ENCODE measurements around the gene ZPBP.

DNA sequence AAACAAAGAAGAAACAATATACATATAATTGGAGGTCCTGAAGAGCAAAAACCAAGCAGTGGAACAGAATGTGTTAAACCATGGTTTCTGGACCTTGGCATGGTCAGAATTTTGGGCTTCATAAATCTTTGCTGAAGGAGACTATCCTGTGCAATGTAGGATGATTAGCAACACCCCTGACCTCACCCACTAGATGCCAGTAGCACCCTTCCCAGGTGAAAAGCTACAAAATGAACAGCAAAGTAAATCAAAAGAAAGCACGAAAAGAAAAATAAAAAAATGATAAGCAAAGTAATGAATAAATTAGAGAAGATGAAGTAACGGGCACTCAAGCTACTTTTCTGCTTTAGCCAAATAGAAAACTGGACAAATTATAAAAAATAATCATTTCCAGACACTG, 19.2 kb upstream of the ZPBP start:
- TF ChIP-seq CTCF (conservative IDR thresholded peaks at IDR 0.05 in 1 of 2, IDR thresholded peaks at IDR 0.05 in 1 of 2; ENCODE audit: low read depth in 1 of 2, low read length in 2 of 2) (no peak), EZH2 (IDR thresholded peaks at IDR 0.05; ENCODE audit: low read length, missing control alignments) (no peak)
